ENCODE measurements around the gene PPM1A. TPM values are rescaled to one million over a fixed set of nuclear protein-coding genes. Genes with fewer than 3 reads are reported as not detected.

PPM1A gene
- total and polyA plus RNA-seq, 2 donors (not counting 1 experiment from before 2014, with no cell fraction given) = 15.5 to 59.0 TPM

DNA sequence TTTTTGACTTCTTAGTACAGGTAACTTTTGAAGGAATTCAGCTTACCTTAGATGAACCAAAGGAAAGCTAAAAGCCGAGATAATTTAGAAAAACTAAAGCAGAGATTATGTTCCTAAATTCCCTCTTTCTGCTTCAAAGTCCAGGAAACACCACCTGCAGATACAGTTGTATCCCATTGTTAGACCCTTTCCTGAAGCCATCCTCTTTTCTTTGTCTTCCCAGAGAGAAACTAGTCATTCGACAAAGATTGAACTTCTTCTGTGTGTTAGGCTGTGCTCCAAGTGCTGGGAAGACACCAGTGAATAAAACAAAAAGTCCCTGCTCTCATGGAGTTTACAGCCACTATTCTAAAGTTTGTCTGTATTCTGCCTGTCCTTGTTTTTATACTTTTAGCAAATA lies 29.3 kb downstream of the PPM1A start:
- POLR2A ChIA-PET = no interaction called here
- TF ChIP-seq EZH2 (IDR thresholded peaks at IDR 0.05; ENCODE audit: borderline replicate concordance, insufficient read depth, low read depth, low read length, poor library complexity, severe bottlenecking) = no peak
- TF ChIP-seq, protein P1, sequence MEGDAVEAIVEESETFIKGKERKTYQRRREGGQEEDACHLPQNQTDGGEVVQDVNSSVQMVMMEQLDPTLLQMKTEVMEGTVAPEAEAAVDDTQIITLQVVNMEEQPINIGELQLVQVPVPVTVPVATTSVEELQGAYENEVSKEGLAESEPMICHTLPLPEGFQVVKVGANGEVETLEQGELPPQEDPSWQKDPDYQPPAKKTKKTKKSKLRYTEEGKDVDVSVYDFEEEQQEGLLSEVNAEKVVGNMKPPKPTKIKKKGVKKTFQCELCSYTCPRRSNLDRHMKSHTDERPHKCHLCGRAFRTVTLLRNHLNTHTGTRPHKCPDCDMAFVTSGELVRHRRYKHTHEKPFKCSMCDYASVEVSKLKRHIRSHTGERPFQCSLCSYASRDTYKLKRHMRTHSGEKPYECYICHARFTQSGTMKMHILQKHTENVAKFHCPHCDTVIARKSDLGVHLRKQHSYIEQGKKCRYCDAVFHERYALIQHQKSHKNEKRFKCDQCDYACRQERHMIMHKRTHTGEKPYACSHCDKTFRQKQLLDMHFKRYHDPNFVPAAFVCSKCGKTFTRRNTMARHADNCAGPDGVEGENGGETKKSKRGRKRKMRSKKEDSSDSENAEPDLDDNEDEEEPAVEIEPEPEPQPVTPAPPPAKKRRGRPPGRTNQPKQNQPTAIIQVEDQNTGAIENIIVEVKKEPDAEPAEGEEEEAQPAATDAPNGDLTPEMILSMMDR (IDR thresholded peaks at IDR 0.05) = no peak
- ATAC-seq (ENCODE audit: low read depth) = no peak
- H3K79me2 ChIP-seq (ENCODE audit: control insufficient read depth, insufficient read depth, low read length) = peaks cover 38% of the 10 kb centered on the region
- H3K4me1 ChIP-seq (ENCODE audit: control insufficient read depth in 2 of 2, insufficient read depth in 2 of 2, low read length in 2 of 2) = peaks cover 10 to 11% of the 10 kb centered on the region in 2 donors
- H3K27ac Mint-ChIP-seq = no peak overlapping the region
- H3K36me3 ChIP-seq (replicated peaks in 1 of 2; ENCODE audit: control extremely low read depth in 1 of 2, control insufficient read depth in 1 of 2, extremely low read depth in 1 of 2, insufficient read depth in 2 of 2, low read length in 1 of 2) = peaks cover 6 to 10% of the 10 kb centered on the region in 2 experiments
- no peak overlapping the region for H3K9ac ChIP-seq (ENCODE audit: low read length)
- H2AFZ ChIP-seq (ENCODE audit: insufficient read depth, low read depth, low read length, poor library complexity, severe bottlenecking) = no peak overlapping the region
- CTCF ChIA-PET = interaction anchor here (0.6 kb wide), 1 partner anchor 216 kb away, joined by 3 read pairs; no protein-coding TSS in a partner anchor
- no peak for DNase-seq
- no peak overlapping the region for H3K4me3 ChIP-seq (ENCODE audit: control extremely low read depth in 1 of 5, extremely low read depth in 1 of 5, insufficient read depth in 1 of 5, low read depth in 2 of 5, low read length in 4 of 5)
- no peak overlapping the region for H3K4me2 ChIP-seq (replicated peaks; ENCODE audit: low read depth, low read length, poor library complexity, severe bottlenecking)
- intact Hi-C loops (cut with micrococcal nuclease) = no loop called here
- WGBS (ENCODE audit: insufficient coverage) = 100% methylated on average over 1 of the region's 2 CpGs
- no peaks in the 10 kb centered on the region for H3K9me3 ChIP-seq (ENCODE audit: control extremely low read depth in 1 of 3, control insufficient read depth in 2 of 3, insufficient read depth in 1 of 3, low read length in 2 of 3)
- H3K4me1 Mint-ChIP-seq = peaks cover 31% of the 10 kb centered on the region
- peaks cover 51% of the 10 kb centered on the region for H4K20me1 ChIP-seq (ENCODE audit: control insufficient read depth, insufficient read depth, low read length, poor library complexity, severe bottlenecking)
- H3K27ac ChIP-seq (ENCODE audit: low read length in 2 of 2) = no peak overlapping the region
- no peak overlapping the region for H3K4me3 Mint-ChIP-seq
- H3K27me3 ChIP-seq (replicated peaks in 1 of 4; ENCODE audit: control extremely low read depth in 1 of 4, control insufficient read depth in 3 of 4, insufficient read depth in 4 of 4, low read length in 3 of 4) = no peaks in the 10 kb centered on the region
- H3K27me3 Mint-ChIP-seq = no peaks in the 10 kb centered on the region
- H3K9me3 Mint-ChIP-seq (ENCODE audit: insufficient read depth) = no peaks in the 10 kb centered on the region

GRCh38 chr14:60287452-60287851 lies 38.4 kb downstream of the PPM1A start:
- Mint-ChIP-seq H3K4me1 (no peaks in the 10 kb centered on the region), H3K27me3 (no peaks in the 10 kb centered on the region), H3K9me3 (ENCODE audit: insufficient read depth) (no peaks in the 10 kb centered on the region), H3K4me3 (no peak overlapping the region), H3K27ac (no peak overlapping the region)
- Histone ChIP-seq H3K4me3 (ENCODE audit: control extremely low read depth in 1 of 5, extremely low read depth in 1 of 5, insufficient read depth in 1 of 5, low read depth in 2 of 5, low read length in 4 of 5) (no peak overlapping the region), H3K4me1 (ENCODE audit: control insufficient read depth in 2 of 2, insufficient read depth in 2 of 2, low read length in 2 of 2) (no peaks in the 10 kb centered on the region), H3K9ac (ENCODE audit: low read length) (no peak overlapping the region), H2AFZ (ENCODE audit: insufficient read depth, low read depth, low read length, poor library complexity, severe bottlenecking) (no peak overlapping the region), H3K27me3 (replicated peaks in 1 of 4; ENCODE audit: control extremely low read depth in 1 of 4, control insufficient read depth in 3 of 4, insufficient read depth in 4 of 4, low read length in 3 of 4) (no peaks in the 10 kb centered on the region), H3K27ac (ENCODE audit: low read length in 2 of 2) (no peak overlapping the region), H3K9me3 (ENCODE audit: control extremely low read depth in 1 of 3, control insufficient read depth in 2 of 3, insufficient read depth in 1 of 3, low read length in 2 of 3) (no peaks in the 10 kb centered on the region), H3K79me2 (ENCODE audit: control insufficient read depth, insufficient read depth, low read length) (no peaks in the 10 kb centered on the region), H3K36me3 (replicated peaks in 1 of 2; ENCODE audit: control extremely low read depth in 1 of 2, control insufficient read depth in 1 of 2, extremely low read depth in 1 of 2, insufficient read depth in 2 of 2, low read length in 1 of 2) (peaks cover 11 to 44% of the 10 kb centered on the region in 2 experiments), H3K4me2 (replicated peaks; ENCODE audit: low read depth, low read length, poor library complexity, severe bottlenecking) (no peak overlapping the region), H4K20me1 (ENCODE audit: control insufficient read depth, insufficient read depth, low read length, poor library complexity, severe bottlenecking) (peaks cover 5% of the 10 kb centered on the region)
- ATAC-seq (ENCODE audit: low read depth) = no peak
- intact Hi-C loops (cut with micrococcal nuclease) = loop anchor here (5.0 kb wide), 1 partner anchor 35 kb away; no protein-coding TSS in a partner anchor
- ChIA-PET POLR2A (no interaction called here), CTCF (no interaction called here)
- DNase-seq = no peak
- TF ChIP-seq, protein P1 (IDR thresholded peaks at IDR 0.05) = no peak
- TF ChIP-seq EZH2 (IDR thresholded peaks at IDR 0.05; ENCODE audit: borderline replicate concordance, insufficient read depth, low read depth, low read length, poor library complexity, severe bottlenecking) = no peak

Measured in B cell (primary cell).